Adrenal gland (tissue), 12 donors: ENCODE measurements around the gene HECW1. TPM values are rescaled to one million over a fixed set of nuclear protein-coding genes. Genes with fewer than 3 reads are reported as not detected.
"Not testable (repeated sequence)": the region's sequence is repeated elsewhere in the genome, so short reads cannot be mapped to it uniquely, and the experiment has no call there.

Experiments
- DNase-seq, 7 donors: peaks; one replicate each; pipeline ENCODE4 v3.0.0-alpha.2; 2019 to 2020
- H3K27ac ChIP-seq, 5 donors: fragments of 200-600 bp; sonication (generic) in 4 of 5; 1 replicate in 3 of 5; 2 replicates in 2 of 5; pipeline versions ENCODE4 v1.5.1 to v1.8.0; 2016 to 2020; ENCODE audit warnings: mild to moderate bottlenecking in 1 of 5
- H3K27me3 ChIP-seq: fragments of 200-600 bp; 2 replicates; pipeline ENCODE4 v1.8.0; 2021
- H3K36me3 ChIP-seq, 2 donors: fragments of 200-600 bp; replicated peaks in 1 of 2; 1 replicate in 1 of 2; 2 replicates in 1 of 2; pipeline versions ENCODE4 v1.5.1 to v1.8.0; 2018 to 2022
- H3K4me1 ChIP-seq, 2 donors: fragments of 200-600 bp; replicated peaks in 1 of 2; 1 replicate in 1 of 2; 2 replicates in 1 of 2; pipeline versions ENCODE4 v1.5.1 to v1.8.0; 2018 to 2021
- H3K4me3 ChIP-seq, 4 donors: fragments of 200-600 bp; sonication (generic) in 3 of 4; one replicate each; pipeline ENCODE4 v1.5.1; 2016 to 2018
- H3K9me3 ChIP-seq, 3 donors: fragments of 200-600 bp; sonication (generic) in 1 of 3; replicated peaks in 1 of 3; 1 replicate in 2 of 3; 2 replicates in 1 of 3; pipeline versions ENCODE4 v1.5.1 to v1.8.0; 2016 to 2021
- POLR2A ChIP-seq, 2 donors: fragments of 450-650 bp; IDR thresholded peaks; one replicate each; pipeline ENCODE4 v1.6.1; 2017; ENCODE audit warnings: antibody characterized with exemption in 2 of 2, mild to moderate bottlenecking in 2 of 2, moderate library complexity in 1 of 2
- WGBS, 4 donors: extraction: QIAGEN DNeasy Blood & Tissue Kit in 2 of 4; methylation state at CpG; one replicate each; pipeline versions ENCODE4 v1.1.5 to v1.1.7; 2013 to 2017; 5-methylcytosine and 5-hydroxymethylcytosine counted together
- intact Hi-C, 2 donors: fragments of 100-400 bp; cut with DNase I; formaldehyde crosslinking; loops; one replicate each; pipeline versions ENCODE4 v1.14.1 to v1.15.0; 2022 to 2023
- polyA plus RNA-seq, 3 donors: library from polyadenylated mRNA; stranded (reverse); fragments of 200-250 nt in 2 of 3; fragments of 350-450 nt in 1 of 3; fragmentation: Illumina TruSeq in 1 of 3; extraction: RNeasy Lipid Tissue Mini Kit (QIAGEN cat#74804) in 1 of 3; gene quantifications; one replicate each; pipeline ENCODE4 v1.2.3, GENCODE V29; 2013 to 2014
- total RNA-seq, 9 donors: library from RNA; depleted of rRNA in 4 of 9; stranded (reverse); fragments of >200 nt in 4 of 9; fragments of 120-200 nt in 1 of 9; fragmentation: NEBNext Ultra II Directional in 1 of 9; extraction: Animal tissue kit (Norgen Biotek cat#: 25700) in 1 of 9; gene quantifications; one replicate each; pipeline versions ENCODE4 v1.1.0 to v1.2.4, GENCODE V29; 2013 to 2023
- TF ChIP-seq, protein P1 (sequence below), 6 experiments: fragments of 450-650 bp in 4 of 6; fragments of 200-600 bp in 2 of 6; sonication (generic) in 1 of 6; IDR thresholded peaks; 1 replicate in 5 of 6; 2 replicates in 1 of 6; pipeline versions ENCODE4 v1.5.1 to v1.8.0; 2016 to 2021; ENCODE audit warnings: antibody characterized with exemption in 6 of 6, mild to moderate bottlenecking in 2 of 6, moderate library complexity in 1 of 6
- donor health status: healthy with polysubstance abuse.
- donor health status: Bipolar disorder and iron deficiency.
- donor health status: DM: yes; HTN: yes; CAD: no.
- donor health status: DM: no; HTN: no; CAD: no.
- donor health status: DM: no; HTN: no; CAD: no.
- donor health status: DM: yes; HTN: yes; CAD: no.

HECW1 gene
- total and polyA plus RNA-seq, 12 donors, result under 0.01 to 3.2 (median 0.06) TPM; not detected in 4

DNA sequence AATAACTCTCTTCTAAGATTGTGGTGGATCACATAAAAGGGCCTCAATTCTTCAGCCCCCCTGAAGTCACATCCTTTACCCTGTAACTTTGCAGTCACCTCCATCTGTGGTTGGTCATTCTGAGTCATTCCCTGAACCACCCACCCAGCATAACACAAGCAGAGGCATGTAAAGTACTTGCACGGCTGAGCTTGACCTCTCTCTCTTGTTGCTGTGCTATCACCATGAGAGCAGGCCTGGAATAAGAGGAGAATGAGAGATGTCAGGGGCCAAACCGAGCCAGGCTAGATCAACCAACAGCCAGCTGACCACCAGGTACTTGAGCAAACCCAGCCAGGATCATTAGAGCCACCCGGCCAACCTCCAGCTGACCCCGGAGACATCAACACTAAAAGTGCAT, 457.0 kb downstream of the HECW1 start:
- no peak overlapping the region for H3K27ac ChIP-seq
- H3K27me3 ChIP-seq, result no peaks in the 10 kb centered on the region
- H3K4me1 ChIP-seq, result no peaks in the 10 kb centered on the region
- no peak for DNase-seq
- H3K9me3 ChIP-seq, result no peaks in the 10 kb centered on the region
- WGBS, 4 donors, result 75 to 91% (median 79%) methylated on average over 4 of the region's 4 CpGs
- intact Hi-C loops, result no loop called here
- TF ChIP-seq, protein P1, sequence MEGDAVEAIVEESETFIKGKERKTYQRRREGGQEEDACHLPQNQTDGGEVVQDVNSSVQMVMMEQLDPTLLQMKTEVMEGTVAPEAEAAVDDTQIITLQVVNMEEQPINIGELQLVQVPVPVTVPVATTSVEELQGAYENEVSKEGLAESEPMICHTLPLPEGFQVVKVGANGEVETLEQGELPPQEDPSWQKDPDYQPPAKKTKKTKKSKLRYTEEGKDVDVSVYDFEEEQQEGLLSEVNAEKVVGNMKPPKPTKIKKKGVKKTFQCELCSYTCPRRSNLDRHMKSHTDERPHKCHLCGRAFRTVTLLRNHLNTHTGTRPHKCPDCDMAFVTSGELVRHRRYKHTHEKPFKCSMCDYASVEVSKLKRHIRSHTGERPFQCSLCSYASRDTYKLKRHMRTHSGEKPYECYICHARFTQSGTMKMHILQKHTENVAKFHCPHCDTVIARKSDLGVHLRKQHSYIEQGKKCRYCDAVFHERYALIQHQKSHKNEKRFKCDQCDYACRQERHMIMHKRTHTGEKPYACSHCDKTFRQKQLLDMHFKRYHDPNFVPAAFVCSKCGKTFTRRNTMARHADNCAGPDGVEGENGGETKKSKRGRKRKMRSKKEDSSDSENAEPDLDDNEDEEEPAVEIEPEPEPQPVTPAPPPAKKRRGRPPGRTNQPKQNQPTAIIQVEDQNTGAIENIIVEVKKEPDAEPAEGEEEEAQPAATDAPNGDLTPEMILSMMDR (IDR thresholded peaks at IDR 0.05), result no peak
- TF ChIP-seq POLR2A (IDR thresholded peaks at IDR 0.05), result no peak
- no peak overlapping the region for H3K4me3 ChIP-seq
- no peaks in the 10 kb centered on the region for H3K36me3 ChIP-seq

DNA sequence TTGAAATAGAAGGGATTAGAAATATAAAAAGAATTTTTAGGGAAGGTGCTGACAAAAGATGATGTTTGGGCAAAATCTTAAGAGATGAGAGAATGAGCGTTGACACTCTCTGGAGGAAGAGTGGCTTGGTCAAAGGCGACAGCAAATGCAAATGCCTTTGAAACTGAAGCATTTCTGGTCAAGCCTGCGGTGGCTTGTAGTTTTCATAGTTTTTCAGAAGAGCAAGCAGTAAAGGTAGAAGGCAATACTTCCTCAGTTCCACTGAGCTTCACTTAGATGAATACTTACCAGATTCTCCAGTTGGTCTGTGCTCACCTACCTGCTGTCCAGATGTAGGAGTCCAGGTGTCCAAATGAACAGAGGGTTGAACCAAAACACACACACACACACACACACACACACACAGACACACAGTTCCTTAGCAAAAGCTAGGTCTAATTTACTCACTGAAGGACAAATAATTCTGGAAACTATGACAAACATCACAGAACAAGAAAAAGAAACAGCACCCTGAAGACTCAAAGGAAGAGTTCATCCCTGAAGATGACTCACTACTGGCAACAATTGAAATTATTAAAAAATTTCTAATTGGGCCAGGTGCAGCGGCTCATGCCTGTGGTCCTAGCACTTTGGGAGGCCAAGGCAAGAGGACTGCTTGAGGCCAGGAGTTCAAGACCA, 458.4 kb downstream of the HECW1 start:
- intact Hi-C loops, result no loop called here
- Histone ChIP-seq H3K4me1 (no peaks in the 10 kb centered on the region), H3K9me3 (no peaks in the 10 kb centered on the region), H3K27me3 (no peaks in the 10 kb centered on the region), H3K36me3 (no peaks in the 10 kb centered on the region), H3K27ac (no peak overlapping the region), H3K4me3 (no peak overlapping the region)
- 92 to 95% (median 93%) methylated on average over 4 of the region's 4 CpGs for WGBS, 4 donors
- TF ChIP-seq, protein P1 (IDR thresholded peaks at IDR 0.05), result no peak
- no peak for TF ChIP-seq POLR2A (IDR thresholded peaks at IDR 0.05)
- no peak for DNase-seq

DNA sequence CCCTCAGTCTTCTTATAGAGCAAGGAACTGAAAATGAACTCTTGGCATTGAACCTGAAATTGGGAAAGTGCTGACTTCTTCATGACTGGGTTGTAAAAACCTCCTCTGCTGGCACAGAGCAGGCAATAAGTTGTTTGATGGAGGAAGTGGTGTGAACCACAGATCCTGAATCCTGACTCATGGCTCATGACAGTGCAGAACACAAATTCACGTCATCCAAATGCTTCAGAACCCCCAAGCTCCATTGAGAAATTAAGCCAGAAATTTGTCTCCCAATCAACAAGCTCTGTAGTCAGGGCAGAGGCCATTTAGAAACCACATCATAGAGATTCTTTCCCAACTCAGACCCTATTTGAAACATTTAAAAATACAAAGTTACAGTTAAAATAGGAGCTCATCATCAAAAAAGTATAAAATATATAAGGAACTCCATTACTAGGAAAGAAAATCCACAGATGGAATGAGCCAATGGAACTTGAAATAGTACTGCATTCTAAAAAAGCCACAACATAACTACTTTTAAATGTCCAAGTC, 460.1 kb downstream of the HECW1 start:
- intact Hi-C loops, result no loop called here
- no peaks in the 10 kb centered on the region for H3K27me3 ChIP-seq
- WGBS, 4 donors, result 25 to 51% (median 30%) methylated on average over 1 of the region's 1 CpG
- H3K4me3 ChIP-seq, result no peak overlapping the region
- no peak overlapping the region for H3K27ac ChIP-seq
- no peaks in the 10 kb centered on the region for H3K36me3 ChIP-seq
- H3K4me1 ChIP-seq, result no peaks in the 10 kb centered on the region
- H3K9me3 ChIP-seq, result no peaks in the 10 kb centered on the region
- peak in 6 of 7 donors; percentile 30 to 68 (median 58) for DNase-seq
- no peak for TF ChIP-seq POLR2A (IDR thresholded peaks at IDR 0.05)
- TF ChIP-seq, protein P1 (IDR thresholded peaks at IDR 0.05), result no peak

DNA sequence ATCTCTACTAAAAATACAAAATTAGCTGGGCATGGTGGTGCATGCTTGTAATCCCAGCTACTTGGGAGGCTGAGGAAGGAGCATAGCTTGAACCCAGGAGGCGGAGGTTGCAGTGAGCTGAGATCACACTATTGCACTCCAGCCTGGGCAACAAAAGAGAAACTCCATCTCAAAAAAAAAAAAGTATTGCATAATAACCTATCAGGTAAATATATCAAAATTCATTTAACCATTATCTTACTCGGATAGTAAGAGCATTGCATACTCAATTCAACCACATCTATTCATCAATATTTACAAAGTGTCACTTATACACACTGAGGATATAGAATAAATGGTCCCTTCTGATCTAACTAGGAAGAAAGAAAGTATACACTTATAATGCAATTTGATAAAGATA, 461.4 kb downstream of the HECW1 start:
- 93 to 97% (median 93%) methylated on average over 2 of the region's 2 CpGs for WGBS, 4 donors
- H3K4me3 ChIP-seq, H3K4me1 ChIP-seq, DNase-seq, intact Hi-C loops, H3K36me3 ChIP-seq, H3K27me3 ChIP-seq, H3K9me3 ChIP-seq, H3K27ac ChIP-seq: not testable (repeated sequence)

DNA sequence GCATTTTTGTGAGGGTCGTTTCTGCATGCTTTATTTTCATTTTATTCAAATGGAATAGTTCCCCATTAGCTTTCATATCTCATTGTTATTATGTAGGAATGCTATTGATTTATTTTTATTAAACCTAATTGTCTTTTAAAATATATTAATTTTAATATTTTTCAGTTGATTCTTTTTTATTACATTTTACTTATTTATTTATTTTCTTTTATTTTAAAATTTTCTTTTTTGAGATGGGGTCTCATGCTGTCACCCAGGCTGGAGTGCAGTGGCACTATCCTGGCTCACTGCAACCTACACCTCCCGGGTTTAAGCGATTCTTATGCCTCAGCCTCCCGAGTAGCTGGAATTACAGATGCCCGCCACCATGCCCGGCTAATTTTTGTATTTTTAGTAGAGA, 463.1 kb downstream of the HECW1 start:
- Histone ChIP-seq H3K27ac (no peak overlapping the region), H3K27me3 (no peaks in the 10 kb centered on the region), H3K4me3 (no peak overlapping the region), H3K36me3 (no peaks in the 10 kb centered on the region), H3K9me3 (no peaks in the 10 kb centered on the region), H3K4me1 (no peaks in the 10 kb centered on the region)
- DNase-seq, result no peak
- WGBS, 4 donors, result 83 to 93% (median 93%) methylated on average over 6 of the region's 6 CpGs
- intact Hi-C loops, result no loop called here
- TF ChIP-seq, protein P1 (IDR thresholded peaks at IDR 0.05), result no peak
- TF ChIP-seq POLR2A (IDR thresholded peaks at IDR 0.05), result no peak
